Cardiac muscle cell (in vitro differentiated cells and primary cell): ENCODE results near the gene AGBL5. TPM values are rescaled to one million over a fixed set of nuclear protein-coding genes. Genes with fewer than 3 reads are reported as not detected.

Source experiments
- DNase-seq, 2 donors: peaks; one replicate each; pipeline versions ENCODE4 v3.0.0 to v3.0.0-alpha.2; 2010 to 2017; ENCODE audit warnings: low read depth in 1 of 2, low spot score in 1 of 2
- H3K27ac ChIP-seq: fragments of 200-600 bp; sonication (generic); 2 replicates; pipeline ENCODE4 v1.5.1; 2016
- H3K27me3 ChIP-seq: fragments of 200-600 bp; sonication (generic); 2 replicates; pipeline ENCODE4 v1.6.0; 2016; ENCODE audit warnings: control low read depth
- H3K36me3 ChIP-seq: fragments of 200-600 bp; sonication (generic); 2 replicates; pipeline ENCODE4 v1.5.1; 2016; ENCODE audit warnings: control low read depth
- H3K4me1 ChIP-seq: fragments of 200-600 bp; sonication (generic); 2 replicates; pipeline ENCODE4 v1.8.1; 2017; ENCODE audit warnings: low read depth, mild to moderate bottlenecking, mixed run types
- H3K4me3 ChIP-seq: fragments of 200-600 bp; sonication (generic); 2 replicates; pipeline ENCODE4 v1.5.1; 2016; ENCODE audit warnings: mild to moderate bottlenecking
- H3K9me3 ChIP-seq: fragments of 200-600 bp; sonication (generic); 2 replicates; pipeline ENCODE4 v1.5.1; 2017; ENCODE audit warnings: low read depth, mild to moderate bottlenecking, control low read depth
- polyA plus RNA-seq: library from polyadenylated mRNA; unstranded; fragments of >200 nt; fragmentation: Nextera tagmentation; extraction: Ambion mirVana; gene quantifications from 2 replicates; pipeline ENCODE4 v1.2.1, GENCODE V29; 2016
- total RNA-seq: library from RNA; depleted of rRNA; stranded (reverse); fragments of >200 nt; gene quantifications from 2 replicates; pipeline ENCODE4 v1.2.3, GENCODE V29; 2016
- TF ChIP-seq, protein P1 (sequence below): IDR thresholded peaks from 2 replicates; pipeline ENCODE4 v1.5.1; 2012; ENCODE audit warnings: low read depth, mild to moderate bottlenecking, low read length

AGBL5 gene
- total and polyA plus RNA-seq, 2 experiments from 2014 or later: 52.0 to 67.0 TPM

DNA sequence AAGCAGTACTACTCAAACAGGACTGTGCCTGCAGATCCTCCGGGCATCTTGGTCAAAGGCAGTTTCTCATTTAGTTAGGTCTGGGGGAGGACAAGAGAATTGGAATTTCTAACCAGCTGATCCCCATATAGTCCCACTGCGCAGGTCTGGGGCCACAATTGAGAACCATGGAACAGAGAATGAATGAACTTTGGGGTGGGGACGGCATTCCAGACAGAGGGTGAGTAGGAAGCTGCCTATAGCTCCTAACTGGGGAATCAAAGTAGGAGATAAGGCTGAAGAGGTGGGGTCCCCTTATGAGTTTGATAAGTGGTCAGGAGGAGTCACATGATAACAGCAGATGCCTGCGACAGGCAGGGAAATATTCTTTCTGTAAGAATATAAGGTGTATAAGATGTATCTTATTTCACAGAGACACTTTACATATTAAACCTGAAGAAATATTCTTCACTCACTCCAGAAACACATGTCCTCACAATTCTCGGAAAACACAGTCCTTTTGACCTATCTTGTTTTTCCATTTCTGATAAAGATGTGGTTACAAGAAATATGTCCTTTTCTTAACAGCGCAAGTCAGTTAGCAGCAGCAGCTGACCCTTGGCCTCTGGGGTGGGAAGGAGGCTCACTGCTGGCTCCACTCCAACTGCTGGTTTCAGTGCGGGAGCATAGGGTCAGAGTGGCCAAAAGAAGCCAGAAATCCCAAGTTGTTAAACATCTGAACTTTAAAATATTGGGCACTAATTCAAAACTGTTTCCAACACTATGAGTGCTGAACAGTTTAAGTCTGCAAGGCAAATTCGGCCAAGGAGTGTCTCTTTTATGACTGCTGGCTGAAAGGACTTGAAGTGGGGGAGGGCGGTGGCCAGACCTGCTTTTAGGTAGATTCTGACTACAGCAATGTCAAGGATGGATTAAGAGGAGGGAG, 31.3 kb upstream of the AGBL5 start:
- Histone ChIP-seq H3K4me3 (no peak overlapping the region), H3K9me3 (no peaks in the 10 kb centered on the region), H3K4me1 (peaks cover 30% of the 10 kb centered on the region), H3K36me3 (peaks cover 11% of the 10 kb centered on the region), H3K27me3 (no peaks in the 10 kb centered on the region), H3K27ac (peak overlapping the region; percentile 73)
- TF ChIP-seq, protein P1, sequence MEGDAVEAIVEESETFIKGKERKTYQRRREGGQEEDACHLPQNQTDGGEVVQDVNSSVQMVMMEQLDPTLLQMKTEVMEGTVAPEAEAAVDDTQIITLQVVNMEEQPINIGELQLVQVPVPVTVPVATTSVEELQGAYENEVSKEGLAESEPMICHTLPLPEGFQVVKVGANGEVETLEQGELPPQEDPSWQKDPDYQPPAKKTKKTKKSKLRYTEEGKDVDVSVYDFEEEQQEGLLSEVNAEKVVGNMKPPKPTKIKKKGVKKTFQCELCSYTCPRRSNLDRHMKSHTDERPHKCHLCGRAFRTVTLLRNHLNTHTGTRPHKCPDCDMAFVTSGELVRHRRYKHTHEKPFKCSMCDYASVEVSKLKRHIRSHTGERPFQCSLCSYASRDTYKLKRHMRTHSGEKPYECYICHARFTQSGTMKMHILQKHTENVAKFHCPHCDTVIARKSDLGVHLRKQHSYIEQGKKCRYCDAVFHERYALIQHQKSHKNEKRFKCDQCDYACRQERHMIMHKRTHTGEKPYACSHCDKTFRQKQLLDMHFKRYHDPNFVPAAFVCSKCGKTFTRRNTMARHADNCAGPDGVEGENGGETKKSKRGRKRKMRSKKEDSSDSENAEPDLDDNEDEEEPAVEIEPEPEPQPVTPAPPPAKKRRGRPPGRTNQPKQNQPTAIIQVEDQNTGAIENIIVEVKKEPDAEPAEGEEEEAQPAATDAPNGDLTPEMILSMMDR: no peak
- DNase-seq: peak; percentile 35 to 93

GRCh38 chr2:27021253-27022049, 30.0 kb upstream of the AGBL5 start:
- Histone ChIP-seq H3K9me3 (no peaks in the 10 kb centered on the region), H3K27me3 (no peaks in the 10 kb centered on the region), H3K4me1 (peaks cover 22% of the 10 kb centered on the region), H3K27ac (peak overlapping the region; percentile 73), H3K36me3 (peaks cover 11% of the 10 kb centered on the region), H3K4me3 (no peak overlapping the region)
- DNase-seq: peak in 1 of 2 donors; percentile 54
- TF ChIP-seq, protein P1: no peak

- DNase-seq: no peak
- Histone ChIP-seq H3K4me1 (peaks cover 16% of the 10 kb centered on the region), H3K9me3 (no peaks in the 10 kb centered on the region), H3K4me3 (no peak overlapping the region), H3K27ac (no peak overlapping the region), H3K36me3 (peaks cover 14% of the 10 kb centered on the region), H3K27me3 (no peaks in the 10 kb centered on the region)
- TF ChIP-seq, protein P1: no peak
Observed at GRCh38 chr2:27023740-27024139, 27.7 kb upstream of the AGBL5 start.

GRCh38 chr2:27024188-27024587, 27.3 kb upstream of the AGBL5 start:
- no peak overlapping the region for H3K27ac ChIP-seq
- peaks cover 16% of the 10 kb centered on the region for H3K4me1 ChIP-seq
- no peaks in the 10 kb centered on the region for H3K27me3 ChIP-seq
- no peak overlapping the region for H3K4me3 ChIP-seq
- H3K36me3 ChIP-seq: peaks cover 14% of the 10 kb centered on the region
- DNase-seq: no peak
- H3K9me3 ChIP-seq: no peaks in the 10 kb centered on the region
- TF ChIP-seq, protein P1: peak; percentile 16

DNA sequence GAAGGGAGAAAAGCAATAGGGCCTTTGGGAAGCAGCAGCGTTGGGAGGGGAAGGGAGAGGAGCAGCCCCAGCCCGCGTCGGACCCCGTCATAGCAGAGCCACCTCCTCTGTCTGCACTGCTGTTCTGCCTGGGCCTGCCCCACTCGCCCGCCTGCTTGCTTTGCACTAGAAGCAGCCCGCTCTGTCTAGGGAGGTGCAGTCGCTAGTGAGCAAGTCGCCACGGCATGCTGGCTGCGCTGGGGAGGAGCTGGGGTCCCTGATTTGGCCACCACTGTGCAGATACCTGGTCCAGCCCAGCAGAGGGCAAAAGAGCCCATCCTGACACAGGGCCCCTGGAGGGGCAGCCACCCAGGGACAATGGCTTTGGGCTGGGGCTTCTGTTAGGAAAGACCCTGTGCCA, 26.7 kb upstream of the AGBL5 start:
- H3K4me1 ChIP-seq: peaks cover 13% of the 10 kb centered on the region
- TF ChIP-seq, protein P1: peak; percentile 4
- H3K36me3 ChIP-seq: peaks cover 14% of the 10 kb centered on the region
- H3K9me3 ChIP-seq: no peaks in the 10 kb centered on the region
- no peaks in the 10 kb centered on the region for H3K27me3 ChIP-seq
- no peak overlapping the region for H3K27ac ChIP-seq
- H3K4me3 ChIP-seq: no peak overlapping the region
- DNase-seq: no peak
